ENCODE data around the gene MTFP1.
A peak's percentile ranks its signal among the peaks of the same experiment; 100 is the strongest.

The MTFP1 gene

GRCh38 chr22:30386960-30387827 is 38.4 kb upstream of the MTFP1 start, which contains the start of gene RNF215:
Gene RNF215, minus strand, starts transcription at chr22:30387411. Its CDS starts 98 bp downstream, at chr22:30387313.
- DNase-seq (ENCODE audit: low read depth, low spot score) = peak; percentile 72

GRCh38 chr22:30390974-30391691 is 34.4 kb upstream of the MTFP1 start:
- H3K4me1 ChIP-seq (ENCODE audit: insufficient read depth, insufficient read length) = peaks cover 16% of the 10 kb centered on the region
- DNase-seq (ENCODE audit: low read depth, low spot score) = peak; percentile 65
- no peaks in the 10 kb centered on the region for H3K9me3 ChIP-seq (ENCODE audit: insufficient read depth, low read length)
- H3K27me3 ChIP-seq (ENCODE audit: insufficient read depth, insufficient read length) = peaks cover 13% of the 10 kb centered on the region
- H3K4me3 ChIP-seq (ENCODE audit: insufficient read length, low read depth) = no peak overlapping the region
- H3K36me3 ChIP-seq (ENCODE audit: insufficient read depth, insufficient read length, low read length) = no peaks in the 10 kb centered on the region
- TF ChIP-seq ZNF274 (IDR thresholded peaks at IDR 0.05; ENCODE audit: low read depth, low read length) = no peak
- no peak for TF ChIP-seq SUZ12 (IDR thresholded peaks at IDR 0.05; ENCODE audit: extremely low read depth, insufficient read depth, insufficient read length)
- no peak for TF ChIP-seq YY1 (IDR thresholded peaks at IDR 0.05; ENCODE audit: insufficient read depth, insufficient read length)
- peak overlapping the region; percentile 36 for H3K9ac ChIP-seq (ENCODE audit: insufficient read length, low read depth)

More at GRCh38 chr22:30386960-30387827, 38.4 kb upstream of the MTFP1 start, which contains the start of gene RNF215:
- peak within 1 kb of the TSS; percentile 50 for H3K4me3 ChIP-seq (ENCODE audit: insufficient read length, low read depth)
- no peaks in the 10 kb centered on the region for H3K9me3 ChIP-seq (ENCODE audit: insufficient read depth, low read length)
- H3K36me3 ChIP-seq (ENCODE audit: insufficient read depth, insufficient read length, low read length) = peaks cover 17% of the 10 kb centered on the region
- no peaks in the 10 kb centered on the region for H3K27me3 ChIP-seq (ENCODE audit: insufficient read depth, insufficient read length)
- TF ChIP-seq SUZ12 (IDR thresholded peaks at IDR 0.05; ENCODE audit: extremely low read depth, insufficient read depth, insufficient read length) = no peak
- TF ChIP-seq ZNF274 (IDR thresholded peaks at IDR 0.05; ENCODE audit: low read depth, low read length) = no peak
- TF ChIP-seq YY1 (IDR thresholded peaks at IDR 0.05; ENCODE audit: insufficient read depth, insufficient read length) = no peak
- peak within 1 kb of the TSS; percentile 72 for H3K9ac ChIP-seq (ENCODE audit: insufficient read length, low read depth)
- H3K4me1 ChIP-seq (ENCODE audit: insufficient read depth, insufficient read length) = peaks cover 14% of the 10 kb centered on the region

- TF ChIP-seq SUZ12 (IDR thresholded peaks at IDR 0.05; ENCODE audit: extremely low read depth, insufficient read depth, insufficient read length) (no peak), ZNF274 (IDR thresholded peaks at IDR 0.05; ENCODE audit: low read depth, low read length) (no peak), YY1 (IDR thresholded peaks at IDR 0.05; ENCODE audit: insufficient read depth, insufficient read length) (no peak)
- H3K4me1 ChIP-seq (ENCODE audit: insufficient read depth, insufficient read length) = peaks cover 12% of the 10 kb centered on the region
Observed at GRCh38 chr22:30392661-30393321, 32.8 kb upstream of the MTFP1 start.

GRCh38 chr22:30393322-30393680 is 32.3 kb upstream of the MTFP1 start:
- peak overlapping the region; percentile 42 for H3K9ac ChIP-seq (ENCODE audit: insufficient read length, low read depth)

More at GRCh38 chr22:30392661-30393321, 32.8 kb upstream of the MTFP1 start:
- H3K36me3 ChIP-seq (ENCODE audit: insufficient read depth, insufficient read length, low read length) = no peaks in the 10 kb centered on the region
- no peak for DNase-seq (ENCODE audit: low read depth, low spot score)
- no peaks in the 10 kb centered on the region for H3K9me3 ChIP-seq (ENCODE audit: insufficient read depth, low read length)
- H3K9ac ChIP-seq (ENCODE audit: insufficient read length, low read depth) = peak overlapping the region; percentile 42
- H3K4me3 ChIP-seq (ENCODE audit: insufficient read length, low read depth) = no peak overlapping the region
- H3K27me3 ChIP-seq (ENCODE audit: insufficient read depth, insufficient read length) = peaks cover 30% of the 10 kb centered on the region

GRCh38 chr22:30393885-30394284 is 31.7 kb upstream of the MTFP1 start:
- peaks cover 41% of the 10 kb centered on the region for H3K27me3 ChIP-seq (ENCODE audit: insufficient read depth, insufficient read length)
- TF ChIP-seq SUZ12 (IDR thresholded peaks at IDR 0.05; ENCODE audit: extremely low read depth, insufficient read depth, insufficient read length) (no peak), ZNF274 (IDR thresholded peaks at IDR 0.05; ENCODE audit: low read depth, low read length) (no peak)
- H3K36me3 ChIP-seq (ENCODE audit: insufficient read depth, insufficient read length, low read length) = no peaks in the 10 kb centered on the region
- peaks cover 13% of the 10 kb centered on the region for H3K4me1 ChIP-seq (ENCODE audit: insufficient read depth, insufficient read length)
- H3K4me3 ChIP-seq (ENCODE audit: insufficient read length, low read depth) = no peak overlapping the region
- no peak overlapping the region for H3K9ac ChIP-seq (ENCODE audit: insufficient read length, low read depth)
- no peak for DNase-seq (ENCODE audit: low read depth, low spot score)
- H3K9me3 ChIP-seq (ENCODE audit: insufficient read depth, low read length) = no peaks in the 10 kb centered on the region

More at GRCh38 chr22:30393322-30393680, 32.3 kb upstream of the MTFP1 start:
- no peak for DNase-seq (ENCODE audit: low read depth, low spot score)
- Histone ChIP-seq H3K36me3 (ENCODE audit: insufficient read depth, insufficient read length, low read length) (no peaks in the 10 kb centered on the region), H3K4me1 (ENCODE audit: insufficient read depth, insufficient read length) (peaks cover 12% of the 10 kb centered on the region), H3K4me3 (ENCODE audit: insufficient read length, low read depth) (no peak overlapping the region), H3K9me3 (ENCODE audit: insufficient read depth, low read length) (no peaks in the 10 kb centered on the region), H3K27me3 (ENCODE audit: insufficient read depth, insufficient read length) (peaks cover 35% of the 10 kb centered on the region)
- TF ChIP-seq ZNF274 (IDR thresholded peaks at IDR 0.05; ENCODE audit: low read depth, low read length) = no peak
- no peak for TF ChIP-seq SUZ12 (IDR thresholded peaks at IDR 0.05; ENCODE audit: extremely low read depth, insufficient read depth, insufficient read length)
- no peak for TF ChIP-seq YY1 (IDR thresholded peaks at IDR 0.05; ENCODE audit: insufficient read depth, insufficient read length)

GRCh38 chr22:30396871-30397655 is 28.5 kb upstream of the MTFP1 start, which contains the start of gene SEC14L2:
Gene SEC14L2, plus strand, starts transcription at chr22:30397018. Its CDS starts 99 bp downstream, at chr22:30397117.
- H3K36me3 ChIP-seq (ENCODE audit: insufficient read depth, insufficient read length, low read length) = no peaks in the 10 kb centered on the region
- no peaks in the 10 kb centered on the region for H3K9me3 ChIP-seq (ENCODE audit: insufficient read depth, low read length)
- H3K27me3 ChIP-seq (ENCODE audit: insufficient read depth, insufficient read length) = peaks cover 42% of the 10 kb centered on the region
- H3K4me1 ChIP-seq (ENCODE audit: insufficient read depth, insufficient read length) = peaks cover 8% of the 10 kb centered on the region
- peak within 1 kb of the TSS; percentile 0 for H3K9ac ChIP-seq (ENCODE audit: insufficient read length, low read depth)
- H3K4me3 ChIP-seq (ENCODE audit: insufficient read length, low read depth) = peak within 1 kb of the TSS; percentile 47
- no peak for DNase-seq (ENCODE audit: low read depth, low spot score)
- TF ChIP-seq SUZ12 (IDR thresholded peaks at IDR 0.05; ENCODE audit: extremely low read depth, insufficient read depth, insufficient read length) = no peak
